ENCODE results near the gene PDE4B. TPM values are rescaled to one million over a fixed set of nuclear protein-coding genes. Genes with fewer than 3 reads are reported as not detected.
"Not testable (repeated sequence)": the region's sequence is repeated elsewhere in the genome, so short reads cannot be mapped to it uniquely, and the experiment has no call there.

PDE4B gene
- total RNA-seq, 1 donor from 2014 or later: 0.57 TPM

- Mint-ChIP-seq H3K4me1 (ENCODE audit: low read depth) (no peaks in the 10 kb centered on the region), H3K27ac (ENCODE audit: unreplicated experiment) (no peak overlapping the region), H3K36me3 (ENCODE audit: low read depth) (peaks cover 1% of the 10 kb centered on the region), H3K4me3 (ENCODE audit: unreplicated experiment) (no peak overlapping the region), H3K27me3 (ENCODE audit: low read depth) (peaks cover 18% of the 10 kb centered on the region), H3K9me3 (ENCODE audit: low read depth) (peaks cover 11% of the 10 kb centered on the region)
- TF ChIP-seq, protein P1, sequence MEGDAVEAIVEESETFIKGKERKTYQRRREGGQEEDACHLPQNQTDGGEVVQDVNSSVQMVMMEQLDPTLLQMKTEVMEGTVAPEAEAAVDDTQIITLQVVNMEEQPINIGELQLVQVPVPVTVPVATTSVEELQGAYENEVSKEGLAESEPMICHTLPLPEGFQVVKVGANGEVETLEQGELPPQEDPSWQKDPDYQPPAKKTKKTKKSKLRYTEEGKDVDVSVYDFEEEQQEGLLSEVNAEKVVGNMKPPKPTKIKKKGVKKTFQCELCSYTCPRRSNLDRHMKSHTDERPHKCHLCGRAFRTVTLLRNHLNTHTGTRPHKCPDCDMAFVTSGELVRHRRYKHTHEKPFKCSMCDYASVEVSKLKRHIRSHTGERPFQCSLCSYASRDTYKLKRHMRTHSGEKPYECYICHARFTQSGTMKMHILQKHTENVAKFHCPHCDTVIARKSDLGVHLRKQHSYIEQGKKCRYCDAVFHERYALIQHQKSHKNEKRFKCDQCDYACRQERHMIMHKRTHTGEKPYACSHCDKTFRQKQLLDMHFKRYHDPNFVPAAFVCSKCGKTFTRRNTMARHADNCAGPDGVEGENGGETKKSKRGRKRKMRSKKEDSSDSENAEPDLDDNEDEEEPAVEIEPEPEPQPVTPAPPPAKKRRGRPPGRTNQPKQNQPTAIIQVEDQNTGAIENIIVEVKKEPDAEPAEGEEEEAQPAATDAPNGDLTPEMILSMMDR (IDR thresholded peaks at IDR 0.05): no peak
- DNase-seq (ENCODE audit: low spot score): no peak
Measured at GRCh38 chr1:65866439-65866838, 73.7 kb downstream of the PDE4B start.

DNA sequence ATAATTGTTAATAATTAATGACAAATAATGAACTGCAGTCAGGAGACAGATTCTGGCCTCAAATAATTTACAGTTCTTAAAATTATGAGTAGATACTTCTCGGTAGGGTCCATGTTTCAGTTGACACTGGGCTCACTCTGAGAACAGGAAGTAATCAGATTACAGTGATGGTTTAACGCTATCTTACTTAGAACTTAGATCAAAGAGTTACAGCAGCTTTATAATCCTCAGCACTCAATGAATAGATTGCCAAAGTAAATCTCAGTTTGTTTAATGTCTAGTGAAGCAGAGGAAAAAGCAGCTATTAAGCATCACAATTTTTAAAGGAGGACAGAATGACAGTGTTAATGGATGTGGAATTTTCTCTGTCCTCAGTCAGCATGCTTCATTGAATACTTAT is 79.6 kb downstream of the PDE4B start:
- DNase-seq (ENCODE audit: low spot score): no peak
- Mint-ChIP-seq H3K36me3 (ENCODE audit: low read depth) (no peaks in the 10 kb centered on the region), H3K4me1 (ENCODE audit: low read depth) (no peaks in the 10 kb centered on the region), H3K27ac (ENCODE audit: unreplicated experiment) (no peak overlapping the region), H3K9me3 (ENCODE audit: low read depth) (peaks cover 4% of the 10 kb centered on the region), H3K4me3 (ENCODE audit: unreplicated experiment) (no peak overlapping the region), H3K27me3 (ENCODE audit: low read depth) (peaks cover 12% of the 10 kb centered on the region)
- TF ChIP-seq, protein P1 (IDR thresholded peaks at IDR 0.05): no peak

- H3K27me3 Mint-ChIP-seq (ENCODE audit: low read depth); H3K27ac Mint-ChIP-seq (ENCODE audit: unreplicated experiment); DNase-seq (ENCODE audit: low spot score); H3K9me3 Mint-ChIP-seq (ENCODE audit: low read depth); H3K4me1 Mint-ChIP-seq (ENCODE audit: low read depth); H3K36me3 Mint-ChIP-seq (ENCODE audit: low read depth); H3K4me3 Mint-ChIP-seq (ENCODE audit: unreplicated experiment): not testable (repeated sequence)
Measured at GRCh38 chr1:65878342-65878741, 85.6 kb downstream of the PDE4B start.

DNA sequence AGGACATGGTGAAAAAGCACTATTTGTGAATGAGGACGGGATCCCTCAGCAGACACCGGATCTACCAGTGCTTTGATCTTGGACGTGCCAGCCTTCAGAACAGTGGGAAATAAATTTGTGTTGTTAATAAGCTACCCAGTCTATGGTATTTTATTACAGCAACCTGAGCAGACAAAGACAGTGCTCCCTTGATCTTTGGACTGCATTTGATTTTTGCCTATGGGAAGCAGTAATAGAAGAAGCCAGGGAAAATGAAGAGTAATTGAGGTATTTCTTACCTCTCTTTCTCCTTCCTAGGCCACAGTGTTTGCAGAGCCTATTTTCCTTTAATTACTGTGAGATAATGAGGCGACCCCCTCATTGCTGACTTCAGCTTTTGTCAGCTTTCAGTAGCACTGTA is 87.9 kb downstream of the PDE4B start:
- Mint-ChIP-seq H3K4me1 (ENCODE audit: low read depth) (no peaks in the 10 kb centered on the region), H3K9me3 (ENCODE audit: low read depth) (peaks cover 10% of the 10 kb centered on the region), H3K27ac (ENCODE audit: unreplicated experiment) (no peak overlapping the region), H3K27me3 (ENCODE audit: low read depth) (peaks cover 4% of the 10 kb centered on the region), H3K4me3 (ENCODE audit: unreplicated experiment) (no peak overlapping the region), H3K36me3 (ENCODE audit: low read depth) (no peaks in the 10 kb centered on the region)
- DNase-seq (ENCODE audit: low spot score): no peak
- TF ChIP-seq, protein P1 (IDR thresholded peaks at IDR 0.05): no peak

DNA sequence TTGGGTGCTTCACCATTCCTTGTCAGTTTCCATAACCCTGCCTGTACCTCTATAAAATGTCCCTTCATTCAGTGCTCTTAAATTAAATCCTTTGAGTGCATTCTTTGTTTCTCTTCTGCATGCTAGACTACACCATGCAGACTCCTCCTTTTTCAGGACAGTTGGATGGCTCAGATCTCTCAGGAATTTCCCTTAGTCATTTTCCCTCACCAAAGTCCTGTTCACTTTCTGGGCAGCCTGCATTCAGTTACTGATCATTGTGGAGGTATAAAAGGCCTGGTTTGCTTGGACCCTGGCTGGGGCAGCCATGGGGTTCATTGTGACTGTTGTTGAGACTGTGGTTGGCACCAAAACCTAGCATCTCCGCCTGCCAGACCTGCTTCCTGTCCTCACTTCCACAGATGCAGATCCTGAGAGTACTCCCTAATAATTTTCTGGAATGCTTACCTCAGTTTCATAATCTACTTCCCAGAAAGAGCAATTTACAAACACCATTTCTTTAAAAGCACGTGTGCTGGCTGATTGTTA is 88.4 kb downstream of the PDE4B start:
- H3K9me3 Mint-ChIP-seq (ENCODE audit: low read depth): peaks cover 10% of the 10 kb centered on the region
- H3K36me3 Mint-ChIP-seq (ENCODE audit: low read depth): no peaks in the 10 kb centered on the region
- H3K27ac Mint-ChIP-seq (ENCODE audit: unreplicated experiment): no peak overlapping the region
- peaks cover 4% of the 10 kb centered on the region for H3K27me3 Mint-ChIP-seq (ENCODE audit: low read depth)
- TF ChIP-seq, protein P1 (IDR thresholded peaks at IDR 0.05): no peak
- no peak for DNase-seq (ENCODE audit: low spot score)
- H3K4me1 Mint-ChIP-seq (ENCODE audit: low read depth): no peaks in the 10 kb centered on the region
- no peak overlapping the region for H3K4me3 Mint-ChIP-seq (ENCODE audit: unreplicated experiment)

GRCh38 chr1:65882076-65882475 is 89.4 kb downstream of the PDE4B start:
- DNase-seq (ENCODE audit: low spot score): no peak
- no peaks in the 10 kb centered on the region for H3K36me3 Mint-ChIP-seq (ENCODE audit: low read depth)
- H3K27me3 Mint-ChIP-seq (ENCODE audit: low read depth): peaks cover 4% of the 10 kb centered on the region
- no peak overlapping the region for H3K27ac Mint-ChIP-seq (ENCODE audit: unreplicated experiment)
- H3K4me1 Mint-ChIP-seq (ENCODE audit: low read depth): no peaks in the 10 kb centered on the region
- no peak overlapping the region for H3K4me3 Mint-ChIP-seq (ENCODE audit: unreplicated experiment)
- TF ChIP-seq, protein P1 (IDR thresholded peaks at IDR 0.05): no peak
- peaks cover 6% of the 10 kb centered on the region for H3K9me3 Mint-ChIP-seq (ENCODE audit: low read depth)
